Measurements from ENCODE around the gene SLC49A3. TPM values are rescaled to one million over a fixed set of nuclear protein-coding genes. Genes with fewer than 3 reads are reported as not detected.

SLC49A3 gene
- total RNA-seq, 1 experiment from 2014 or later: 8.1 TPM

- Histone ChIP-seq H3K4me2 (peak overlapping the region; percentile 75; the same call in 1 of the 2 replicates), H3K27me3 (ENCODE audit: insufficient read depth, low read depth) (no peaks in the 10 kb centered on the region), H4K20me1 (ENCODE audit: insufficient read depth) (peaks cover 7% of the 10 kb centered on the region; the same call in 1 of the 2 replicates), H3K27ac (no peak overlapping the region), H3K36me3 (ENCODE audit: low read depth) (no peaks in the 10 kb centered on the region), H3K79me2 (ENCODE audit: low read depth) (peaks cover 40% of the 10 kb centered on the region), H3K9me3 (ENCODE audit: insufficient read depth, low read depth) (no peaks in the 10 kb centered on the region), H3K4me3 (peak overlapping the region; percentile 50; the same call in 1 of the 2 replicates), H3K9me2 (ENCODE audit: insufficient read depth) (no peaks in the 10 kb centered on the region), H2AFZ (peak overlapping the region; percentile 66; the same call in 1 of the 2 replicates), H3K4me1 (replicated peaks; ENCODE audit: insufficient read depth) (0 out of 2 replicates have a peak, but pooled peaks cover 5% of the 10 kb centered on the region), H3F3A (ENCODE audit: insufficient read depth, low read depth) (peaks cover 4% of the 10 kb centered on the region; the same call in 1 of the 2 replicates)
- intact Hi-C loops (cut with micrococcal nuclease; ENCODE audit: unreplicated experiment): loop anchor here (2.0 kb wide), 1 partner anchor 18 kb away; no protein-coding TSS in a partner anchor
- no TSS peak for BruUV-seq (replicated peaks)
- ChIA-PET POLR2A (ENCODE audit: unreplicated experiment) (interaction anchor here (0.5 kb wide), 1 partner anchor 9 kb away, joined by 8 read pairs; no protein-coding TSS in a partner anchor), CTCF (no interaction called here)
- TF ChIP-seq EZH2 (IDR thresholded peaks at IDR 0.05; ENCODE audit: low read depth) (no peak), CTCF (conservative IDR thresholded peaks at IDR 0.05) (no peak)
- no peak for DNase-seq
These were observed 16.0 kb upstream of the SLC49A3 start for GRCh38 chr4:704971-705277.

GRCh38 chr4:704198-704891 lies 15.4 kb upstream of the SLC49A3 start:
- H3K79me2 ChIP-seq (ENCODE audit: low read depth): peaks cover 35% of the 10 kb centered on the region
- H4K20me1 ChIP-seq (ENCODE audit: insufficient read depth): 0 out of 2 replicates have a peak, but pooled peaks cover 5% of the 10 kb centered on the region
- TF ChIP-seq EZH2 (IDR thresholded peaks at IDR 0.05; ENCODE audit: low read depth) (no peak), CTCF (conservative IDR thresholded peaks at IDR 0.05) (no peak)
- H2AFZ ChIP-seq: no peak overlapping the region
- POLR2A ChIA-PET (ENCODE audit: unreplicated experiment): no interaction called here
- H3K36me3 ChIP-seq (ENCODE audit: low read depth): no peaks in the 10 kb centered on the region
- H3K9me2 ChIP-seq (ENCODE audit: insufficient read depth): no peaks in the 10 kb centered on the region
- peaks cover 4% of the 10 kb centered on the region; the same call in 1 of the 2 replicates for H3F3A ChIP-seq (ENCODE audit: insufficient read depth, low read depth)
- H3K4me3 ChIP-seq: no peak overlapping the region
- intact Hi-C loops (cut with micrococcal nuclease; ENCODE audit: unreplicated experiment): loop anchor here (2.0 kb wide), 1 partner anchor 18 kb away; no protein-coding TSS in a partner anchor
- H3K4me2 ChIP-seq: no peak overlapping the region
- H3K27me3 ChIP-seq (ENCODE audit: insufficient read depth, low read depth): no peaks in the 10 kb centered on the region
- H3K9me3 ChIP-seq (ENCODE audit: insufficient read depth, low read depth): no peaks in the 10 kb centered on the region
- BruUV-seq (replicated peaks): no TSS peak
- no peak for DNase-seq
- CTCF ChIA-PET: no interaction called here
- H3K27ac ChIP-seq: no peak overlapping the region
- 0 out of 2 replicates have a peak, but pooled peaks cover 5% of the 10 kb centered on the region for H3K4me1 ChIP-seq (replicated peaks; ENCODE audit: insufficient read depth)

GRCh38 chr4:703336-704197 lies 14.6 kb upstream of the SLC49A3 start:
- H3K4me3 ChIP-seq: no peak overlapping the region
- H3K4me2 ChIP-seq: no peak overlapping the region
- POLR2A ChIA-PET (ENCODE audit: unreplicated experiment): no interaction called here

More at GRCh38 chr4:703336-704197, 14.6 kb upstream of the SLC49A3 start:
- no TSS peak for BruUV-seq (replicated peaks)
- Histone ChIP-seq H3K36me3 (ENCODE audit: low read depth) (no peaks in the 10 kb centered on the region), H3K4me1 (replicated peaks; ENCODE audit: insufficient read depth) (0 out of 2 replicates have a peak, but pooled peaks cover 5% of the 10 kb centered on the region), H3K79me2 (ENCODE audit: low read depth) (peaks cover 28% of the 10 kb centered on the region), H3K27me3 (ENCODE audit: insufficient read depth, low read depth) (no peaks in the 10 kb centered on the region), H3K9me2 (ENCODE audit: insufficient read depth) (no peaks in the 10 kb centered on the region), H4K20me1 (ENCODE audit: insufficient read depth) (0 out of 2 replicates have a peak, but pooled peaks cover 1% of the 10 kb centered on the region), H2AFZ (no peak overlapping the region), H3K9me3 (ENCODE audit: insufficient read depth, low read depth) (no peaks in the 10 kb centered on the region), H3F3A (ENCODE audit: insufficient read depth, low read depth) (peaks cover 2% of the 10 kb centered on the region; the same call in 1 of the 2 replicates), H3K27ac (no peak overlapping the region)
- intact Hi-C loops (cut with micrococcal nuclease; ENCODE audit: unreplicated experiment): loop anchor here (2.0 kb wide), 1 partner anchor 17 kb away; no protein-coding TSS in a partner anchor
- TF ChIP-seq CTCF (conservative IDR thresholded peaks at IDR 0.05): no peak
- no peak for TF ChIP-seq EZH2 (IDR thresholded peaks at IDR 0.05; ENCODE audit: low read depth)
- no peak for DNase-seq
- CTCF ChIA-PET: no interaction called here

All from PC-9 (cell line).